Esophagus muscularis mucosa (tissue), 4 donors: ENCODE results near the gene TTC19. TPM values are rescaled to one million over a fixed set of nuclear protein-coding genes. Genes with fewer than 3 reads are reported as not detected.

Source experiments
- DNase-seq: peaks from one replicate; pipeline ENCODE4 v3.0.0-alpha.2; 2017; ENCODE audit errors: extremely low spot score
- H3K27ac ChIP-seq, 4 donors: fragments of 200-600 bp; sonication (generic); replicated peaks in 1 of 4; 1 replicate in 3 of 4; 2 replicates in 1 of 4; pipeline ENCODE4 v1.5.1; 2016 to 2019; ENCODE audit warnings: mild to moderate bottlenecking in 1 of 4
- H3K27me3 ChIP-seq, 4 donors: fragments of 200-600 bp; sonication (generic); one replicate each; pipeline versions ENCODE4 v1.5.1 to v1.6.0; 2016 to 2019
- H3K36me3 ChIP-seq, 4 donors: fragments of 200-600 bp; sonication (generic); one replicate each; pipeline ENCODE4 v1.5.1; 2016 to 2019
- H3K4me1 ChIP-seq, 4 donors: fragments of 200-600 bp; sonication (generic); one replicate each; pipeline ENCODE4 v1.5.1; 2016 to 2019
- H3K4me3 ChIP-seq, 4 donors: fragments of 200-600 bp; sonication (generic); 1 replicate in 2 of 4; 2 replicates in 2 of 4; pipeline ENCODE4 v1.5.1; 2016 to 2019; ENCODE audit warnings: mild to moderate bottlenecking in 4 of 4, moderate library complexity in 1 of 4
- H3K9me3 ChIP-seq, 4 donors: fragments of 200-600 bp; sonication (generic); 1 replicate in 3 of 4; 2 replicates in 1 of 4; pipeline ENCODE4 v1.5.1; 2016 to 2019
- CTCF ChIP-seq, 3 experiments: fragments of 200-600 bp in 2 of 3; fragments of 450-650 bp in 1 of 3; sonication (generic) in 2 of 3; IDR thresholded peaks; one replicate each; pipeline ENCODE4 v1.5.1; 2017 to 2019; ENCODE audit warnings: antibody characterized with exemption in 3 of 3, mild to moderate bottlenecking in 2 of 3, moderate library complexity in 1 of 3
- EP300 ChIP-seq: sonication (generic); formaldehyde crosslinking; IDR thresholded peaks from one replicate; pipeline ENCODE4 v1.6.1; 2017; ENCODE audit warnings: antibody characterized with exemption
- POLR2A ChIP-seq: fragments of 450-650 bp; IDR thresholded peaks from one replicate; pipeline ENCODE4 v1.6.1; 2017; ENCODE audit warnings: antibody characterized with exemption, moderate library complexity, mild to moderate bottlenecking, low read depth
- POLR2AphosphoS5 ChIP-seq, 2 donors: sonication (generic); formaldehyde crosslinking; IDR thresholded peaks; one replicate each; pipeline ENCODE4 v1.6.1; 2017; ENCODE audit warnings: antibody characterized with exemption in 2 of 2
- WGBS: methylation state at CpG from one replicate; pipeline ENCODE4 v1.1.5; 2018; 5-methylcytosine and 5-hydroxymethylcytosine counted together
- intact Hi-C: fragments of 100-400 bp; cut with DNase I; formaldehyde crosslinking; loops from one replicate; pipeline ENCODE4 v1.15.1; 2023
- total RNA-seq, 4 donors: library from RNA; depleted of rRNA; stranded (reverse); fragments of >200 nt; gene quantifications; one replicate each; pipeline versions ENCODE4 v1.1.0 to v1.2.1, GENCODE V29; 2016

Gene TTC19
- total RNA-seq, 4 donors from 2014 or later, result 40.9 to 56.4 (median 50.5) TPM

DNA sequence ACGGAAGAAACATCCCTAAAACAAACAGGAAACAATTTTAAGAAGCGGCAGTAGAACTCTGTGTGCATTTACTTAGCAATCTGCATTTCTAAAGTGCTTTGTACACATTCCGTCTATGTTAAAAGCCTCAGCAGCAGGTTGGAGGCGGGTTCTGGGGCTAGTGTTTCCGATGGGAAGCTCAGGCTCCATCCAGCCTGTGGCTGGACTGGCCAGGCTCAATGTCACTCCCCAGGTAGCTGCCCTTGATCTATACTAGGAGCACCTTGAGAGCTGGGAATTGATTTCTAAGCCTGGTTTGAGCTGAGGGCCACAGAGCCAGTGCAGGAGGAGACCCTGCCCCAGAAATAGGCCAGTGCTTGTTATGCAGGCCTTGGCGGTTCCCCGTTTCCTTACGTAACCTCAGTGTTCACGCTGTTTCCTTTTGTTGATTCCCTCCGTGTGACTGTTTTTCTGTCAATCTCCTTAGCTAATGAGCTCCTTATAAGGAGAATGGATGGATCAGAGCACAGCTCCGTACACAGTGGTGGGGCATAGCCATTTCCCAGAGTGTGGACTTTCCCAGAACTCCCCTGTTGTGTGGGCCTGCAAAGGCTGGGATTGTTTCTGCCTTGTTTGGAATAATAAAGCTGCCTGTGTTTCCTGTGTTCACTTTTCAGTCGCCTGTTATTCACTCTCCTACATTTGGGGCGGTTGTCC, 33.3 kb upstream of the TTC19 start:
- intact Hi-C loops, result no loop called here
- no peak overlapping the region for H3K27ac ChIP-seq
- H3K9me3 ChIP-seq, result no peaks in the 10 kb centered on the region
- TF ChIP-seq POLR2AphosphoS5 (IDR thresholded peaks at IDR 0.05) (no peak), CTCF (IDR thresholded peaks at IDR 0.05) (no peak), POLR2A (no peak), EP300 (no peak)
- H3K27me3 ChIP-seq, result no peaks in the 10 kb centered on the region
- 71% methylated on average over 13 of the region's 13 CpGs for WGBS
- no peak for DNase-seq
- no peaks in the 10 kb centered on the region for H3K36me3 ChIP-seq
- no peak overlapping the region for H3K4me3 ChIP-seq
- H3K4me1 ChIP-seq, result peaks cover 0 to 9% (median 4%) of the 10 kb centered on the region in 4 donors

DNA sequence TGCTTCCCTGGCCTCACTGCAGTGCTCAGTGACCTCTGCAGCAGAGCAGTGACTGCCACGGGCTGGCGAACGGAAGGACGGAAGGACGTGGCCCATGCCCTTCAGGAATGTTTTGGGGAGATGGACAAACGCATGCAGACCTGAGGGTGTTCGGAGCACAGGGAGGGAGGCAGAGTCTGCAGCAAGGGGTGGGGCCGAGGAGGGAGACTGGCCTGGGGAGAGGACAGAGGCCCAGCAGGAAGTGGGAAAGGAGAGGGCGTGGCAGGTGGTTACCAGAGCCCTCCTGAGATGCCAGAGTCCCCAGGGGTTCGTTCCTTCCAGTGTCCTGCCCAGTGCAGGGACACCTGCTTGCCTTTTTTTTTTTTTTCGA, 32.8 kb upstream of the TTC19 start:
- peaks cover 0 to 9% (median 4%) of the 10 kb centered on the region in 4 donors for H3K4me1 ChIP-seq
- no peak for TF ChIP-seq CTCF (IDR thresholded peaks at IDR 0.05)
- TF ChIP-seq POLR2AphosphoS5 (IDR thresholded peaks at IDR 0.05), result no peak
- no peak for TF ChIP-seq EP300
- no peak for TF ChIP-seq POLR2A
- 65% methylated on average over 11 of the region's 11 CpGs for WGBS
- H3K27ac ChIP-seq, result no peak overlapping the region
- no peaks in the 10 kb centered on the region for H3K9me3 ChIP-seq
- H3K27me3 ChIP-seq, result no peaks in the 10 kb centered on the region
- no peaks in the 10 kb centered on the region for H3K36me3 ChIP-seq
- H3K4me3 ChIP-seq, result no peak overlapping the region
- DNase-seq, result no peak
- intact Hi-C loops, result no loop called here

DNA sequence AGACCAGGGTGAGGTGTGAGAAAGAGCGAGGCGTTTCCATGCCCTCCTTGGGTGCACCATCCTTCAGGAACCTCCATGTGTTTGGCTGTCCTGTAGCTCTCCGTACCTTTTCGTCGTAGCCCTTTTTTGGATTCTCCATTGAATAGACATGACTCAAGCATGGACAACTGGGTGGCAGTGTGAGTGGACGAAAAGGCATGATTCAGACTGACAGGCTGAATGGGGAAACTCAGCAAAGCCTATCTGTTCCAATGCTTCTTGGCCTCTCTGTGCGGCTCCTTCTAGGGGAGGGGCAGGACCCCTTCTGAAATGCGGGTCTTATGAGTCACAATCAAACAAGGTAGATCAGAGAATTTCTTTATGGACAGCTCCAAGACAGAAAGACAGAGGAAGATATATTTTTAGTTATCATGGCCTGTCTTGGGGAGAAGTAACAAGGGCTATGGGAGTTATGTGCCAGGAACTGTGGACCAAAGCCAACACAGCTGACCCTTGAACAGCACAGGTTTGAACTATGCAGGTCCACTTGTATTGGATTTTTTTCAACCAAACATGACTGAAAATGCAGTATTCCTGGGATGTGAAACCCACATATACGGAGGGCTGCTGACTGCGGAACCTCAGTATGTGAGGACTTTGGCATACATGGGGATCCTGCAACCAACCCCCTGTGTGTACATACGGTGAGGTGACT, 31.8 kb upstream of the TTC19 start:
- Histone ChIP-seq H3K27me3 (no peaks in the 10 kb centered on the region), H3K9me3 (no peaks in the 10 kb centered on the region), H3K36me3 (no peaks in the 10 kb centered on the region), H3K4me1 (peaks cover 0 to 9% (median 4%) of the 10 kb centered on the region in 4 donors), H3K27ac (no peak overlapping the region), H3K4me3 (no peak overlapping the region)
- 85% methylated on average over 11 of the region's 11 CpGs for WGBS
- DNase-seq, result no peak
- no peak for TF ChIP-seq POLR2AphosphoS5 (IDR thresholded peaks at IDR 0.05)
- TF ChIP-seq CTCF (IDR thresholded peaks at IDR 0.05), result no peak
- no peak for TF ChIP-seq POLR2A
- TF ChIP-seq EP300, result no peak
- intact Hi-C loops, result no loop called here

- peaks cover 0 to under 1% (median 0%) of the 10 kb centered on the region in 4 donors for H3K36me3 ChIP-seq
- DNase-seq, result no peak
- no peak for TF ChIP-seq CTCF (IDR thresholded peaks at IDR 0.05)
- no peak for TF ChIP-seq POLR2A
- no peak for TF ChIP-seq POLR2AphosphoS5 (IDR thresholded peaks at IDR 0.05)
- TF ChIP-seq EP300, result no peak
- H3K27me3 ChIP-seq, result no peaks in the 10 kb centered on the region
- H3K27ac ChIP-seq, result no peak overlapping the region
- H3K4me1 ChIP-seq, result peaks cover 0 to 9% (median 4%) of the 10 kb centered on the region in 4 donors
- intact Hi-C loops, result no loop called here
- 98% methylated on average over 8 of the region's 8 CpGs for WGBS
- H3K9me3 ChIP-seq, result no peaks in the 10 kb centered on the region
- H3K4me3 ChIP-seq, result no peak overlapping the region
Measured at GRCh38 chr17:15969463-15969862, 30.2 kb upstream of the TTC19 start.
